Neural progenitor cell (in vitro differentiated cells): ENCODE measurements around the gene TBC1D23. TPM values are rescaled to one million over a fixed set of nuclear protein-coding genes. Genes with fewer than 3 reads are reported as not detected.
"Not testable (repeated sequence)": the region's sequence is repeated elsewhere in the genome, so short reads cannot be mapped to it uniquely, and the experiment has no call there.

Source experiments
- DNase-seq: peaks from one replicate; pipeline ENCODE4 v3.0.0-alpha.2; 2016; ENCODE audit warnings: low spot score
- H2AFZ ChIP-seq: fragments of 200-600 bp; sonication (generic); replicated peaks from 2 replicates; pipeline ENCODE4 v1.6.1; 2016; ENCODE audit warnings: antibody characterized with exemption
- H3F3A ChIP-seq: fragments of 200-600 bp; sonication (generic); 2 replicates; pipeline ENCODE4 v1.6.1; 2016; ENCODE audit warnings: antibody characterized with exemption, low read depth
- H3K27ac ChIP-seq: fragments of 200-600 bp; sonication (generic); 2 replicates; pipeline ENCODE4 v1.5.1; 2016; ENCODE audit warnings: mild to moderate bottlenecking
- H3K27me3 ChIP-seq: fragments of 200-600 bp; sonication (generic); 2 replicates; pipeline ENCODE4 v1.6.1; 2016; ENCODE audit warnings: mild to moderate bottlenecking, moderate library complexity
- H3K36me3 ChIP-seq: fragments of 200-600 bp; sonication (generic); 2 replicates; pipeline ENCODE4 v1.5.1; 2016
- H3K4me1 ChIP-seq: fragments of 200-600 bp; sonication (generic); 2 replicates; pipeline ENCODE4 v1.6.1; 2016; ENCODE audit warnings: mixed run types
- H3K4me2 ChIP-seq: fragments of 200-600 bp; sonication (generic); 2 replicates; pipeline ENCODE4 v1.6.1; 2016
- H3K4me3 ChIP-seq: fragments of 200-600 bp; sonication (generic); 2 replicates; pipeline ENCODE4 v1.5.1; 2016
- H3K79me2 ChIP-seq: fragments of 200-600 bp; sonication (generic); 2 replicates; pipeline ENCODE4 v1.6.1; 2016; ENCODE audit warnings: low read depth
- H3K9ac ChIP-seq: fragments of 200-600 bp; sonication (generic); 2 replicates; pipeline ENCODE4 v1.6.1; 2016
- H3K9me3 ChIP-seq: fragments of 200-600 bp; sonication (generic); 2 replicates; pipeline ENCODE4 v1.5.1; 2016; ENCODE audit warnings: low read depth
- H4K20me1 ChIP-seq: fragments of 200-600 bp; sonication (generic); 2 replicates; pipeline ENCODE4 v1.6.1; 2016; ENCODE audit warnings: low read depth
- H3K27ac Mint-ChIP-seq: 3 replicates; pipeline ENCODE4 v1.8.0; 2021; ENCODE audit warnings: mixed read lengths
- H3K27me3 Mint-ChIP-seq: 2 replicates; pipeline ENCODE4 v1.8.0; 2022; ENCODE audit warnings: low read depth, mild to moderate bottlenecking, inconsistent platforms, moderate library complexity, mixed read lengths; ENCODE audit not compliant: insufficient read depth
- H3K36me3 Mint-ChIP-seq: 3 replicates; pipeline ENCODE4 v1.8.0; 2021; ENCODE audit warnings: mixed read lengths
- H3K4me1 Mint-ChIP-seq: 3 replicates; pipeline ENCODE4 v1.8.0; 2021; ENCODE audit warnings: mixed read lengths
- H3K4me3 Mint-ChIP-seq: 3 replicates; pipeline ENCODE4 v1.8.0; 2021; ENCODE audit warnings: mild to moderate bottlenecking, moderate library complexity, mixed read lengths
- H3K9me3 Mint-ChIP-seq: 3 replicates; pipeline ENCODE4 v1.8.0; 2020; ENCODE audit warnings: mixed read lengths
- EZH2 ChIP-seq: fragments of 200-600 bp; sonication (generic); IDR thresholded peaks from 2 replicates; pipeline ENCODE4 v1.6.1; 2017; ENCODE audit warnings: antibody characterized with exemption, mild to moderate bottlenecking, moderate library complexity
- EZH2phosphoT487 ChIP-seq: fragments of 200-600 bp; sonication (generic); IDR thresholded peaks from 2 replicates; pipeline ENCODE4 v1.6.1; 2017; ENCODE audit warnings: antibody characterized with exemption
- total RNA-seq: library from RNA; depleted of rRNA; stranded (reverse); fragments of >200 nt; gene quantifications from 2 replicates; pipeline ENCODE4 v1.2.3, GENCODE V29; 2015; ENCODE audit warnings: low replicate concordance
- TF ChIP-seq, protein P1 (sequence below): fragments of 200-600 bp; sonication (generic); IDR thresholded peaks from 2 replicates; pipeline ENCODE4 v1.5.1; 2017; ENCODE audit warnings: antibody characterized with exemption, mild to moderate bottlenecking

Gene TBC1D23
- total RNA-seq, 1 donor from 2014 or later, result 50.1 TPM

DNA sequence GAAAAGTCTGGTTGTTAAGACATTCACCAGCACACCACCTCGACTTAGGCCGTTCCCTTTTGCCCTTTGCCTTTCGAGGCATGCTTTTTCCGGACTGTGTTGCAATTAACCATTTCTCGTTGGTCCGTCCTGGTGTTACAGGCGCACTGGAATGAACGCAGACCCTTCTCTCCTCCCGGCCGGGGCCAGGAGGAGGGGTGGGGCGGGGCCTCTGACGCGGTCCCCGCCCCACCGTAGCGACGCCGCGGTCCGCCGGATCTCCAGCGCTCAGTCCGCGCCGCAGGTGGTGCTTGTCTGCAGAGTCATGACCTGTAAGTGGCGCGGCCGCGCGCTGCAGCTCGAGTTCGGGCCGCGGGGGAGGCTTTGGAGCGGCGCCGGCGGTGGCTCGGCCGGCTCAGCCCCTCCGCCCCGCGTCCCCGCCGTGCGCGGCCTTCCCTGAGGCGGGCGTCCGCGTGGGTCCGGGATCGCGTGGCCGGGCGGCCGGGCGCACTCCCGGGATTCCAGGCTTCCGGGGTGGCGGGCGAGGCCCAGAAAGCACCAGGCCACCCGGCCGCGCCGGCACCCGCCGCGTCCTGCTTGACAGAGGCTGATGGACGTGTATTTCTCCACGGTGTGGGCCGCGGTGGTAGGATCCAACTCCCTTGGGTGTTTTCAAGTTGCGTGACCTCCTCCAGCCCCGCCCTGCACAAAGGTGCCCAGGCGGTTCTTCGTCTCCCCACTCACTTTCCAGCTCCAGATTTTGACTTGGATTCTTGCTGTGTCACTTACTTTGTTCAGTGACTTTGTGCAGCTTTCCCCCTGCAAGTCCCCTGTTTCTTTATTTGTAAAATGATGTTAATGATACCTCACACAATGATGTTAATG, 73.9 kb downstream of the TBC1D23 start, which contains the start of gene NIT2:
NIT2 (plus strand) TSS at position 270 of the 864 bp plus-strand sequence; CDS start at position 305, 35 bp downstream.
- Mint-ChIP-seq H3K36me3 (no peaks in the 10 kb centered on the region), H3K9me3 (no peaks in the 10 kb centered on the region), H3K4me1 (peaks cover 21% of the 10 kb centered on the region), H3K27me3 (no peaks in the 10 kb centered on the region), H3K27ac (peak within 1 kb of the TSS; percentile 27), H3K4me3 (peak within 1 kb of the TSS; percentile 93)
- Histone ChIP-seq H3K4me2 (peak within 1 kb of the TSS; percentile 75), H3K9ac (no peak within 1 kb of the TSS), H3K9me3 (no peaks in the 10 kb centered on the region), H3K4me3 (peak within 1 kb of the TSS; percentile 65), H3F3A (no peaks in the 10 kb centered on the region), H3K27me3 (peaks cover 20% of the 10 kb centered on the region), H3K79me2 (no peaks in the 10 kb centered on the region), H4K20me1 (no peaks in the 10 kb centered on the region), H3K36me3 (no peaks in the 10 kb centered on the region), H3K27ac (no peak within 1 kb of the TSS), H3K4me1 (peaks cover 5% of the 10 kb centered on the region), H2AFZ (peak within 1 kb of the TSS; percentile 97)
- TF ChIP-seq EZH2phosphoT487 (no peak), EZH2 (no peak)
- TF ChIP-seq, protein P1, sequence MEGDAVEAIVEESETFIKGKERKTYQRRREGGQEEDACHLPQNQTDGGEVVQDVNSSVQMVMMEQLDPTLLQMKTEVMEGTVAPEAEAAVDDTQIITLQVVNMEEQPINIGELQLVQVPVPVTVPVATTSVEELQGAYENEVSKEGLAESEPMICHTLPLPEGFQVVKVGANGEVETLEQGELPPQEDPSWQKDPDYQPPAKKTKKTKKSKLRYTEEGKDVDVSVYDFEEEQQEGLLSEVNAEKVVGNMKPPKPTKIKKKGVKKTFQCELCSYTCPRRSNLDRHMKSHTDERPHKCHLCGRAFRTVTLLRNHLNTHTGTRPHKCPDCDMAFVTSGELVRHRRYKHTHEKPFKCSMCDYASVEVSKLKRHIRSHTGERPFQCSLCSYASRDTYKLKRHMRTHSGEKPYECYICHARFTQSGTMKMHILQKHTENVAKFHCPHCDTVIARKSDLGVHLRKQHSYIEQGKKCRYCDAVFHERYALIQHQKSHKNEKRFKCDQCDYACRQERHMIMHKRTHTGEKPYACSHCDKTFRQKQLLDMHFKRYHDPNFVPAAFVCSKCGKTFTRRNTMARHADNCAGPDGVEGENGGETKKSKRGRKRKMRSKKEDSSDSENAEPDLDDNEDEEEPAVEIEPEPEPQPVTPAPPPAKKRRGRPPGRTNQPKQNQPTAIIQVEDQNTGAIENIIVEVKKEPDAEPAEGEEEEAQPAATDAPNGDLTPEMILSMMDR, result no peak
- DNase-seq, result peak; percentile 98

GRCh38 chr3:100335434-100335833, 74.6 kb downstream of the TBC1D23 start:
- peaks cover 21% of the 10 kb centered on the region for H3K4me1 Mint-ChIP-seq
- H3K36me3 Mint-ChIP-seq, result no peaks in the 10 kb centered on the region
- TF ChIP-seq EZH2 (no peak), EZH2phosphoT487 (no peak)
- TF ChIP-seq, protein P1, result no peak
- peak overlapping the region; percentile 93 for H3K4me3 Mint-ChIP-seq
- H3K27me3 ChIP-seq, result peaks cover 20% of the 10 kb centered on the region
- no peaks in the 10 kb centered on the region for H3F3A ChIP-seq
- no peaks in the 10 kb centered on the region for H3K27me3 Mint-ChIP-seq
- H4K20me1 ChIP-seq, result no peaks in the 10 kb centered on the region
- no peaks in the 10 kb centered on the region for H3K9me3 ChIP-seq
- peaks cover 5% of the 10 kb centered on the region for H3K4me1 ChIP-seq
- H3K9me3 Mint-ChIP-seq, result no peaks in the 10 kb centered on the region
- H3K9ac ChIP-seq, result no peak overlapping the region
- peak overlapping the region; percentile 65 for H3K4me3 ChIP-seq
- peak overlapping the region; percentile 27 for H3K27ac Mint-ChIP-seq
- H3K4me2 ChIP-seq, result peak overlapping the region; percentile 75
- no peaks in the 10 kb centered on the region for H3K36me3 ChIP-seq
- no peak overlapping the region for H3K27ac ChIP-seq
- no peaks in the 10 kb centered on the region for H3K79me2 ChIP-seq
- peak overlapping the region; percentile 97 for H2AFZ ChIP-seq
- peak; percentile 10 for DNase-seq

GRCh38 chr3:100336229-100336628, 75.4 kb downstream of the TBC1D23 start:
- not testable (repeated sequence) for H3K4me1 ChIP-seq, H3K27me3 Mint-ChIP-seq, H3K9ac ChIP-seq, H3K79me2 ChIP-seq, H3K36me3 ChIP-seq, DNase-seq, H3K27ac ChIP-seq, H3K4me3 Mint-ChIP-seq, H4K20me1 ChIP-seq, H3K4me3 ChIP-seq, H3K36me3 Mint-ChIP-seq, H3K9me3 Mint-ChIP-seq, H2AFZ ChIP-seq, H3K4me2 ChIP-seq, H3F3A ChIP-seq, H3K27ac Mint-ChIP-seq, H3K9me3 ChIP-seq
- H3K4me1 Mint-ChIP-seq, result peaks cover 21% of the 10 kb centered on the region
- peaks cover 20% of the 10 kb centered on the region for H3K27me3 ChIP-seq

DNA sequence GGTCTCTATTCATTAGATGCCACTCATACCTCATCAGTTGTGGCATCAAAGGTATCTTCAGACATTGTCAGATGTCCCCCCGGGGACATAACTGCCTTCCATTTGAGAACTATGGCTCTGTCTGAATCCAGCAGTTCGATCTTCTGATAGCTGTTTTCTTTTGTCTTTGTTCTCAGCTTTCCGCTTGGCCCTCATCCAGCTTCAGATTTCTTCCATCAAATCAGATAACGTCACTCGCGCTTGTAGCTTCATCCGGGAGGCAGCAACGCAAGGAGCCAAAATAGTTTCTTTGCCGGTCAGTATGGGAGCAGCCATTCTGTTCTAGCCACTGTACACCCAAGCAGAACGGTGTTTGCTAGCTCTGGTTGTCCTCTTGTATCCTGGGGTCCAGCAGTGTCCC, 78.1 kb downstream of the TBC1D23 start:
- Histone ChIP-seq H3K79me2 (no peaks in the 10 kb centered on the region), H3K36me3 (peaks cover 4% of the 10 kb centered on the region), H4K20me1 (no peaks in the 10 kb centered on the region), H3K27me3 (peaks cover 9% of the 10 kb centered on the region), H3K4me1 (peaks cover 5% of the 10 kb centered on the region), H2AFZ (no peak overlapping the region), H3K9me3 (no peaks in the 10 kb centered on the region), H3K9ac (no peak overlapping the region), H3F3A (no peaks in the 10 kb centered on the region), H3K27ac (no peak overlapping the region), H3K4me3 (no peak overlapping the region), H3K4me2 (no peak overlapping the region)
- Mint-ChIP-seq H3K4me3 (no peak overlapping the region), H3K36me3 (peaks cover 4% of the 10 kb centered on the region), H3K9me3 (no peaks in the 10 kb centered on the region), H3K27me3 (no peaks in the 10 kb centered on the region), H3K27ac (no peak overlapping the region), H3K4me1 (peaks cover 21% of the 10 kb centered on the region)
- no peak for DNase-seq
- no peak for TF ChIP-seq EZH2
- TF ChIP-seq EZH2phosphoT487, result no peak
- TF ChIP-seq, protein P1, result no peak
